GM12878 (cell line): Measurements from ENCODE around the gene DNAJB4. TPM values are rescaled to one million over a fixed set of nuclear protein-coding genes. Genes with fewer than 3 reads are reported as not detected.
"Not testable (repeated sequence)": the region's sequence is repeated elsewhere in the genome, so short reads cannot be mapped to it uniquely, and the experiment has no call there.

Experiments used
- ATAC-seq: fragments of 200-7000 bp; cut with Tn5 transposase; 3 replicates; pipeline ENCODE4 v1.9.1; 2020; ENCODE audit warnings: mild to moderate bottlenecking, moderate library complexity
- BruUV-seq: library from RNA; stranded (reverse); fragments of 400-500 nt; replicated peaks from 2 replicates; lab custom pipeline; 2021; lab: Mats Ljungman, UMichigan
- CTCF ChIA-PET: fragments of 300-600 bp; sonication (Branson Sonifier 250); formaldehyde crosslinking; extraction: SDS; loops from one replicate; lab custom pipeline; 2021; ENCODE audit warnings: inconsistent platforms; lab: Yijun Ruan, JAX
- POLR2A ChIA-PET: fragments of 350-600 bp; formaldehyde crosslinking; extraction: SDS; loops from one replicate; lab custom pipeline; 2021; ENCODE audit warnings: inconsistent platforms; lab: Charles Lee
- RAD21 ChIA-PET: fragments of 300-600 bp; sonication (Branson Sonifier 250); formaldehyde crosslinking; loops from one replicate; lab custom pipeline; 2023; ENCODE audit warnings: antibody characterized with exemption; ENCODE audit not compliant: unreplicated experiment; lab: Charles Lee
- SMC1A ChIA-PET: fragments of 300-600 bp; sonication (Branson Sonifier 250); formaldehyde crosslinking; loops from one replicate; lab custom pipeline; 2023; ENCODE audit not compliant: unreplicated experiment, uncharacterized antibody; lab: Charles Lee
- DNase-seq: peaks from one replicate; pipeline ENCODE4 v3.0.0-alpha.2; 2011; ENCODE audit warnings: low read depth, low spot score
- FAIRE-seq: peaks from 3 replicates; lab custom pipeline; 2011; peaks lifted over from hg19 to GRCh38; lab: Jason Lieb, UNC
- H2AFZ ChIP-seq: 2 replicates; pipeline ENCODE4 v1.6.0; 2011; ENCODE audit warnings: low read depth, low read length, control low read depth; ENCODE audit not compliant: control insufficient read depth
- H3K27ac ChIP-seq: 2 replicates; pipeline ENCODE4 v1.5.1; 2011; ENCODE audit warnings: control low read depth; ENCODE audit not compliant: control insufficient read depth, insufficient read depth
- H3K27me3 ChIP-seq, 2 experiments: replicated peaks in 1 of 2; 2 replicates each; pipeline versions ENCODE4 v1.6.0 to v1.6.1; 2011; ENCODE audit warnings: low read length in 1 of 2; ENCODE audit not compliant: control insufficient read depth in 2 of 2, insufficient read depth in 2 of 2
- H3K36me3 ChIP-seq, 2 experiments: 2 replicates each; pipeline ENCODE4 v1.5.1; 2011; ENCODE audit warnings: low read length in 1 of 2; ENCODE audit not compliant: control insufficient read depth in 2 of 2, insufficient read depth in 2 of 2
- H3K4me1 ChIP-seq: 2 replicates; pipeline ENCODE4 v1.6.1; 2011; ENCODE audit warnings: mild to moderate bottlenecking, low read length, moderate library complexity, mixed read lengths; ENCODE audit not compliant: control insufficient read depth, insufficient read depth
- H3K4me2 ChIP-seq: 2 replicates; pipeline ENCODE4 v1.6.0; 2011; ENCODE audit warnings: control low read depth; ENCODE audit not compliant: control insufficient read depth, insufficient read depth
- H3K4me3 ChIP-seq: fragments of 200-600 bp; sonication (generic); 2 replicates; pipeline ENCODE4 v1.5.1; 2016
- H3K79me2 ChIP-seq: 2 replicates; pipeline ENCODE4 v1.6.0; 2011; ENCODE audit warnings: low read length; ENCODE audit not compliant: control insufficient read depth, insufficient read depth
- H3K9ac ChIP-seq: 2 replicates; pipeline ENCODE4 v1.8.0; 2011; ENCODE audit warnings: low read length, control low read depth, mixed read lengths; ENCODE audit not compliant: control insufficient read depth, insufficient read depth
- H3K9me3 ChIP-seq: replicated peaks from 3 replicates; pipeline ENCODE4 v1.5.1; 2011; ENCODE audit warnings: mild to moderate bottlenecking, low read length; ENCODE audit not compliant: control insufficient read depth, insufficient read depth
- H4K20me1 ChIP-seq: 2 replicates; pipeline ENCODE4 v1.6.0; 2011; ENCODE audit not compliant: control insufficient read depth, insufficient read depth
- ETV6 ChIP-seq, 2 experiments: fragments of 450-650 bp in 1 of 2; IDR thresholded peaks in 1 of 2; conservative IDR thresholded peaks in 1 of 2; 2 replicates each; pipeline ENCODE4 v1.6.1; 2014; ENCODE audit warnings: antibody characterized with exemption in 1 of 2, borderline replicate concordance in 1 of 2, low read depth in 1 of 2, mild to moderate bottlenecking in 1 of 2, moderate library complexity in 1 of 2
- MXI1 ChIP-seq: fragments of 150-350 bp; IDR thresholded peaks from 2 replicates; pipeline ENCODE4 v1.6.1; 2011; ENCODE audit warnings: low read depth, mild to moderate bottlenecking, inconsistent platforms, low read length, improper control_type of control experiment
- POLR2A ChIP-seq: IDR thresholded peaks from 2 replicates; pipeline ENCODE4 v1.6.1; 2011; ENCODE audit warnings: low read depth, mild to moderate bottlenecking, low read length
- WGBS: methylation state at CpG from one replicate; pipeline ENCODE4 v1.1.6; 2016; ENCODE audit warnings: low lambda C conversion rate; ENCODE audit not compliant: insufficient replicate concordance, insufficient coverage; ENCODE audit errors: missing lambda C conversion rate; 5-methylcytosine and 5-hydroxymethylcytosine counted together
- in situ Hi-C: fragments of 300-500 bp; cut with MboI; formaldehyde crosslinking; loops from 9 replicates; pipeline ENCODE4 v1.14.3; 2018; ENCODE audit warnings: mixed read lengths
- intact Hi-C: fragments of 100-400 bp; cut with micrococcal nuclease; formaldehyde crosslinking; loops from one replicate; pipeline ENCODE4 v1.14.2; 2022; ENCODE audit not compliant: unreplicated experiment
- polyA plus RNA-seq, 11 experiments: library from polyadenylated mRNA; depleted of rRNA in 4 of 11; unstranded in 6 of 11; stranded (reverse) in 5 of 11; fragments of >200 nt; fragmentation: Nextera tagmentation in 4 of 11; fragmentation: Illumina TruSeq in 1 of 11; extraction: Ambion mirVana in 4 of 11; extraction: Trizol in 1 of 11; gene quantifications; 1 replicate in 1 of 11; 2 replicates in 10 of 11; pipeline versions ENCODE4 v1.2.1 to v1.2.3, GENCODE V29; 2011 to 2016; ENCODE audit warnings: inconsistent platforms in 2 of 11, missing spikeins in 2 of 11, low read depth in 1 of 11
- total RNA-seq, 4 experiments: library from RNA; depleted of rRNA in 3 of 4; stranded (reverse); fragments of >200 nt in 3 of 4; fragmentation: Illumina TruSeq in 1 of 4; extraction: Trizol in 1 of 4; gene quantifications; 2 replicates each; pipeline versions ENCODE4 v1.2.1 to v1.2.3, GENCODE V29; 2013 to 2021

Gene DNAJB4
- total and polyA plus RNA-seq, 10 of the 15 experiments (the other 5 are each of a cell fraction or from before 2014, with no cell fraction given): 3.8 to 10.5 (median 6.6) TPM

GRCh38 chr1:77994117-77994705 lies 10.5 kb upstream of the DNAJB4 start (continued):
- TF ChIP-seq MXI1: no peak

DNA sequence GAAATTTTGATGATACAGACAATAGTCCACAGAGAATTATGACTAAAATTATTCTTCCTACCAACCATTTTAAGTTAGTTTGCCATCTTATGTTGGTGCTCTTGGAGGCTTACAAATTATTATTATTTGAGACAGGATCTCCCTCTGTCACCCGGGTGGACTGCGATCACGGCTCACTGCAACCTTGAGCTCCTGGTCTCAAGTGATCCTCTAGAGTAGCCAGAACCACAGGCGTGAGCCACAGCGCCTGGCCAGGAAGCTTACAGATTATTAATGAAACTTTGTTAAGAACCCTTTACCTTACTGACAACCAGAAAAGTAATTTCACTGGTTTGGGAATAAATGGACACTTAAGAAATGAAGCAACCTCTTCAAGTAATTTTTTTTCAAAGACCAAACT lies 8.0 kb upstream of the DNAJB4 start:
- H3K27ac ChIP-seq: no peak overlapping the region
- WGBS: 89% methylated on average over 5 of the region's 5 CpGs
- H3K4me2 ChIP-seq: no peak overlapping the region
- FAIRE-seq: no peak
- no peaks in the 10 kb centered on the region for H4K20me1 ChIP-seq
- no peaks in the 10 kb centered on the region for H3K27me3 ChIP-seq
- no peak for TF ChIP-seq ETV6 (conservative IDR thresholded peaks at IDR 0.05 in 1 of 2, IDR thresholded peaks at IDR 0.05 in 1 of 2; ENCODE audit: borderline replicate concordance in 1 of 2, low read depth in 1 of 2)
- TF ChIP-seq POLR2A: no peak
- no peak overlapping the region for H3K9ac ChIP-seq
- no peaks in the 10 kb centered on the region for H3K36me3 ChIP-seq
- H3K79me2 ChIP-seq: no peaks in the 10 kb centered on the region
- CTCF ChIA-PET: no interaction called here
- in situ Hi-C loops (no loop called here), intact Hi-C loops (no loop called here)
- POLR2A ChIA-PET: interaction anchor here (1.5 to 15.3 kb wide), 2 partner anchors 10 to 19 kb away, joined by 3 to 312 read pairs; partner anchors contain the start of gene FUBP1
- H3K4me3 ChIP-seq: no peak overlapping the region
- SMC1A ChIA-PET: interaction anchor here (1.4 kb wide), 1 partner anchor 9 kb away, joined by 3 read pairs; no protein-coding TSS in a partner anchor
- no peak for DNase-seq
- ATAC-seq: no peak
- RAD21 ChIA-PET: no interaction called here
- H3K4me1 ChIP-seq: no peaks in the 10 kb centered on the region
- H3K9me3 ChIP-seq: no peaks in the 10 kb centered on the region
- no peak overlapping the region for H2AFZ ChIP-seq
- BruUV-seq: no TSS peak

- H3K27me3 ChIP-seq, H3K9me3 ChIP-seq, in situ Hi-C loops, DNase-seq, BruUV-seq, H3K36me3 ChIP-seq, H3K4me2 ChIP-seq, H2AFZ ChIP-seq, H3K27ac ChIP-seq, H4K20me1 ChIP-seq, H3K4me1 ChIP-seq, H3K4me3 ChIP-seq, H3K79me2 ChIP-seq, ATAC-seq, FAIRE-seq, H3K9ac ChIP-seq: not testable (repeated sequence)
- ChIA-PET RAD21 (interaction anchor here (0.6 to 9.9 kb wide), 2 partner anchors 23 to 40 kb away, joined by 3 to 158 read pairs; partner anchors contain the start of gene FUBP1), POLR2A (interaction anchor here (2.4 to 15.3 kb wide), 2 partner anchors 10 to 23 kb away, joined by 8 to 312 read pairs; partner anchors contain the start of gene FUBP1), SMC1A (interaction anchor here (1.0 to 3.4 kb wide), 4 partner anchors 14 to 22 kb away, joined by 3 to 17 read pairs (median 4); partner anchors contain the start of gene FUBP1), CTCF (interaction anchor here (0.7 to 2.5 kb wide), 5 partner anchors 10 to 263 kb away, joined by 3 to 8 read pairs (median 4); partner anchors contain the start of gene FUBP1)
- intact Hi-C loops: loop anchor here (10.0 kb wide), 1 partner anchor 316 kb away; the partner anchor contains the start of gene ZZZ3
- WGBS: 94% methylated on average over 11 of the region's 11 CpGs
These were observed 4.2 kb upstream of the DNAJB4 start for GRCh38 chr1:78000536-78000935.
